GM12878 (cell line): ENCODE measurements around the gene SPOCK1. TPM values are rescaled to one million over a fixed set of nuclear protein-coding genes. Genes with fewer than 3 reads are reported as not detected.

ENCODE experiments used
- ATAC-seq: fragments of 200-7000 bp; cut with Tn5 transposase; 3 replicates; pipeline ENCODE4 v1.9.1; 2020; ENCODE audit warnings: mild to moderate bottlenecking, moderate library complexity
- BruUV-seq: library from RNA; stranded (reverse); fragments of 400-500 nt; replicated peaks from 2 replicates; lab custom pipeline; 2021; lab: Mats Ljungman, UMichigan
- CTCF ChIA-PET: fragments of 300-600 bp; sonication (Branson Sonifier 250); formaldehyde crosslinking; extraction: SDS; loops from one replicate; lab custom pipeline; 2021; ENCODE audit warnings: inconsistent platforms; lab: Yijun Ruan, JAX
- POLR2A ChIA-PET: fragments of 350-600 bp; formaldehyde crosslinking; extraction: SDS; loops from one replicate; lab custom pipeline; 2021; ENCODE audit warnings: inconsistent platforms; lab: Charles Lee
- RAD21 ChIA-PET: fragments of 300-600 bp; sonication (Branson Sonifier 250); formaldehyde crosslinking; loops from one replicate; lab custom pipeline; 2023; ENCODE audit warnings: antibody characterized with exemption; ENCODE audit not compliant: unreplicated experiment; lab: Charles Lee
- SMC1A ChIA-PET: fragments of 300-600 bp; sonication (Branson Sonifier 250); formaldehyde crosslinking; loops from one replicate; lab custom pipeline; 2023; ENCODE audit not compliant: unreplicated experiment, uncharacterized antibody; lab: Charles Lee
- DNase-seq: peaks from one replicate; pipeline ENCODE4 v3.0.0-alpha.2; 2011; ENCODE audit warnings: low read depth, low spot score
- FAIRE-seq: peaks from 3 replicates; lab custom pipeline; 2011; peaks lifted over from hg19 to GRCh38; lab: Jason Lieb, UNC
- H2AFZ ChIP-seq: 2 replicates; pipeline ENCODE4 v1.6.0; 2011; ENCODE audit warnings: low read depth, low read length, control low read depth; ENCODE audit not compliant: control insufficient read depth
- H3K27ac ChIP-seq: 2 replicates; pipeline ENCODE4 v1.5.1; 2011; ENCODE audit warnings: control low read depth; ENCODE audit not compliant: control insufficient read depth, insufficient read depth
- H3K27me3 ChIP-seq, 2 experiments: replicated peaks in 1 of 2; 2 replicates each; pipeline versions ENCODE4 v1.6.0 to v1.6.1; 2011; ENCODE audit warnings: low read length in 1 of 2; ENCODE audit not compliant: control insufficient read depth in 2 of 2, insufficient read depth in 2 of 2
- H3K36me3 ChIP-seq, 2 experiments: 2 replicates each; pipeline ENCODE4 v1.5.1; 2011; ENCODE audit warnings: low read length in 1 of 2; ENCODE audit not compliant: control insufficient read depth in 2 of 2, insufficient read depth in 2 of 2
- H3K4me1 ChIP-seq: 2 replicates; pipeline ENCODE4 v1.6.1; 2011; ENCODE audit warnings: mild to moderate bottlenecking, low read length, moderate library complexity, mixed read lengths; ENCODE audit not compliant: control insufficient read depth, insufficient read depth
- H3K4me2 ChIP-seq: 2 replicates; pipeline ENCODE4 v1.6.0; 2011; ENCODE audit warnings: control low read depth; ENCODE audit not compliant: control insufficient read depth, insufficient read depth
- H3K4me3 ChIP-seq: fragments of 200-600 bp; sonication (generic); 2 replicates; pipeline ENCODE4 v1.5.1; 2016
- H3K79me2 ChIP-seq: 2 replicates; pipeline ENCODE4 v1.6.0; 2011; ENCODE audit warnings: low read length; ENCODE audit not compliant: control insufficient read depth, insufficient read depth
- H3K9ac ChIP-seq: 2 replicates; pipeline ENCODE4 v1.8.0; 2011; ENCODE audit warnings: low read length, control low read depth, mixed read lengths; ENCODE audit not compliant: control insufficient read depth, insufficient read depth
- H3K9me3 ChIP-seq: replicated peaks from 3 replicates; pipeline ENCODE4 v1.5.1; 2011; ENCODE audit warnings: mild to moderate bottlenecking, low read length; ENCODE audit not compliant: control insufficient read depth, insufficient read depth
- H4K20me1 ChIP-seq: 2 replicates; pipeline ENCODE4 v1.6.0; 2011; ENCODE audit not compliant: control insufficient read depth, insufficient read depth
- BMI1 ChIP-seq: fragments of 450-650 bp; IDR thresholded peaks from 2 replicates; pipeline ENCODE4 v1.6.1; 2016; ENCODE audit warnings: mild to moderate bottlenecking, moderate library complexity, borderline replicate concordance
- CBFB ChIP-seq: IDR thresholded peaks from 2 replicates; pipeline ENCODE4 v1.6.1; 2016; ENCODE audit warnings: antibody characterized with exemption, low read depth
- CHD1 ChIP-seq: IDR thresholded peaks from 2 replicates; pipeline ENCODE4 v1.6.1; 2012; ENCODE audit warnings: low read depth, low read length, improper control_type of control experiment
- IKZF1 ChIP-seq: fragments of 450-650 bp; conservative IDR thresholded peaks from 2 replicates; pipeline ENCODE4 v1.6.1; 2017; ENCODE audit warnings: antibody characterized with exemption, mild to moderate bottlenecking
- KAT2A ChIP-seq: conservative IDR thresholded peaks from 2 replicates; pipeline ENCODE4 v1.6.1; 2011; ENCODE audit warnings: low read depth, low read length; ENCODE audit not compliant: control insufficient read depth
- NR2C1 ChIP-seq: fragments of 450-650 bp; IDR thresholded peaks from 2 replicates; pipeline ENCODE4 v1.6.1; 2017; ENCODE audit warnings: antibody characterized with exemption, mild to moderate bottlenecking, moderate library complexity
- SIN3A ChIP-seq: IDR thresholded peaks from 2 replicates; pipeline ENCODE4 v1.6.1; 2012; ENCODE audit warnings: low read depth, low read length, improper control_type of control experiment
- WGBS: methylation state at CpG from one replicate; pipeline ENCODE4 v1.1.6; 2016; ENCODE audit warnings: low lambda C conversion rate; ENCODE audit not compliant: insufficient replicate concordance, insufficient coverage; ENCODE audit errors: missing lambda C conversion rate; 5-methylcytosine and 5-hydroxymethylcytosine counted together
- in situ Hi-C: fragments of 300-500 bp; cut with MboI; formaldehyde crosslinking; loops from 9 replicates; pipeline ENCODE4 v1.14.3; 2018; ENCODE audit warnings: mixed read lengths
- intact Hi-C: fragments of 100-400 bp; cut with micrococcal nuclease; formaldehyde crosslinking; loops from one replicate; pipeline ENCODE4 v1.14.2; 2022; ENCODE audit not compliant: unreplicated experiment
- polyA plus RNA-seq, 11 experiments: library from polyadenylated mRNA; depleted of rRNA in 4 of 11; unstranded in 6 of 11; stranded (reverse) in 5 of 11; fragments of >200 nt; fragmentation: Nextera tagmentation in 4 of 11; fragmentation: Illumina TruSeq in 1 of 11; extraction: Ambion mirVana in 4 of 11; extraction: Trizol in 1 of 11; gene quantifications; 1 replicate in 1 of 11; 2 replicates in 10 of 11; pipeline versions ENCODE4 v1.2.1 to v1.2.3, GENCODE V29; 2011 to 2016; ENCODE audit warnings: inconsistent platforms in 2 of 11, missing spikeins in 2 of 11, low read depth in 1 of 11
- total RNA-seq, 4 experiments: library from RNA; depleted of rRNA in 3 of 4; stranded (reverse); fragments of >200 nt in 3 of 4; fragmentation: Illumina TruSeq in 1 of 4; extraction: Trizol in 1 of 4; gene quantifications; 2 replicates each; pipeline versions ENCODE4 v1.2.1 to v1.2.3, GENCODE V29; 2013 to 2021
- TF ChIP-seq, protein P1 (sequence below): fragments of 450-650 bp; IDR thresholded peaks from 2 replicates; pipeline ENCODE4 v1.6.1; 2018; ENCODE audit warnings: borderline replicate concordance, mild to moderate bottlenecking; ENCODE audit not compliant: partially characterized antibody
- TF ChIP-seq, protein P2 (sequence below): fragments of 150-350 bp; IDR thresholded peaks from 2 replicates; pipeline ENCODE4 v1.6.1; 2016; ENCODE audit warnings: low read depth, low read length
- TF ChIP-seq, protein P3 (sequence below): fragments of 450-650 bp; IDR thresholded peaks from 2 replicates; pipeline ENCODE4 v1.6.1; 2017; ENCODE audit warnings: mild to moderate bottlenecking, moderate library complexity

Gene SPOCK1
- total and polyA plus RNA-seq, 10 of the 15 experiments (the other 5 are each of a cell fraction or from before 2014, with no cell fraction given): 0.06 to 0.68 (median 0.25) TPM; not detected in 3

DNA sequence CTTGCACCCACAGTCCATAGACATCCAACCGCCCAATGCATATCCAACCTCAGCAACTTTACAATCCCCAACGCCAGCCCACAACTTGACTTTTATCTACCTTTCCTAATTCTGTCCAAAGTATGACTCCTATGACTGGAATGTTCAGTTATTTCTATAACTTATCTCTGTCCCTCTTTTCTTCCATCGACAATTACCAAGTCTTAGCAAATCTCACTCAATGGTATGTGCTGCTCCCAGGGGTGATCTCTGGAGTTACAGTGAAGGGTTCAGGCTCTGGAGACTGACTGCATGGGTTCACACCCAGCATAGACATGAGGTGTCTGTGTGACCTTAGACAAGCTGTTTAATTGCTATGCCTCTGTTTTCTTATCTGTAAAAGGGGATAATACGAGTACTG is 106.9 kb downstream of the SPOCK1 start:
- RAD21 ChIA-PET: no interaction called here
- H3K4me1 ChIP-seq: no peaks in the 10 kb centered on the region
- no peaks in the 10 kb centered on the region for H3K79me2 ChIP-seq
- TF ChIP-seq CBFB (no peak), CHD1 (no peak), SIN3A (no peak), KAT2A (no peak), BMI1 (no peak), NR2C1 (no peak), IKZF1 (no peak)
- TF ChIP-seq, protein P1, sequence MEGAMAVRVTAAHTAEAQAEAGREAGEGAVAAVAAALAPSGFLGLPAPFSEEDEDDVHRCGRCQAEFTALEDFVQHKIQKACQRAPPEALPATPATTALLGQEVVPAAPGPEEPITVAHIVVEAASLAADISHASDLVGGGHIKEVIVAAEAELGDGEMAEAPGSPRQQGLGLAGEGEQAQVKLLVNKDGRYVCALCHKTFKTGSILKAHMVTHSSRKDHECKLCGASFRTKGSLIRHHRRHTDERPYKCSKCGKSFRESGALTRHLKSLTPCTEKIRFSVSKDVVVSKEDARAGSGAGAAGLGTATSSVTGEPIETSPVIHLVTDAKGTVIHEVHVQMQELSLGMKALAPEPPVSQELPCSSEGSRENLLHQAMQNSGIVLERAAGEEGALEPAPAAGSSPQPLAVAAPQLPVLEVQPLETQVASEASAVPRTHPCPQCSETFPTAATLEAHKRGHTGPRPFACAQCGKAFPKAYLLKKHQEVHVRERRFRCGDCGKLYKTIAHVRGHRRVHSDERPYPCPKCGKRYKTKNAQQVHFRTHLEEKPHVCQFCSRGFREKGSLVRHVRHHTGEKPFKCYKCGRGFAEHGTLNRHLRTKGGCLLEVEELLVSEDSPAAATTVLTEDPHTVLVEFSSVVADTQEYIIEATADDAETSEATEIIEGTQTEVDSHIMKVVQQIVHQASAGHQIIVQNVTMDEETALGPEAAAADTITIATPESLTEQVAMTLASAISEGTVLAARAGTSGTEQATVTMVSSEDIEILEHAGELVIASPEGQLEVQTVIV: no peak
- TF ChIP-seq, protein P2, sequence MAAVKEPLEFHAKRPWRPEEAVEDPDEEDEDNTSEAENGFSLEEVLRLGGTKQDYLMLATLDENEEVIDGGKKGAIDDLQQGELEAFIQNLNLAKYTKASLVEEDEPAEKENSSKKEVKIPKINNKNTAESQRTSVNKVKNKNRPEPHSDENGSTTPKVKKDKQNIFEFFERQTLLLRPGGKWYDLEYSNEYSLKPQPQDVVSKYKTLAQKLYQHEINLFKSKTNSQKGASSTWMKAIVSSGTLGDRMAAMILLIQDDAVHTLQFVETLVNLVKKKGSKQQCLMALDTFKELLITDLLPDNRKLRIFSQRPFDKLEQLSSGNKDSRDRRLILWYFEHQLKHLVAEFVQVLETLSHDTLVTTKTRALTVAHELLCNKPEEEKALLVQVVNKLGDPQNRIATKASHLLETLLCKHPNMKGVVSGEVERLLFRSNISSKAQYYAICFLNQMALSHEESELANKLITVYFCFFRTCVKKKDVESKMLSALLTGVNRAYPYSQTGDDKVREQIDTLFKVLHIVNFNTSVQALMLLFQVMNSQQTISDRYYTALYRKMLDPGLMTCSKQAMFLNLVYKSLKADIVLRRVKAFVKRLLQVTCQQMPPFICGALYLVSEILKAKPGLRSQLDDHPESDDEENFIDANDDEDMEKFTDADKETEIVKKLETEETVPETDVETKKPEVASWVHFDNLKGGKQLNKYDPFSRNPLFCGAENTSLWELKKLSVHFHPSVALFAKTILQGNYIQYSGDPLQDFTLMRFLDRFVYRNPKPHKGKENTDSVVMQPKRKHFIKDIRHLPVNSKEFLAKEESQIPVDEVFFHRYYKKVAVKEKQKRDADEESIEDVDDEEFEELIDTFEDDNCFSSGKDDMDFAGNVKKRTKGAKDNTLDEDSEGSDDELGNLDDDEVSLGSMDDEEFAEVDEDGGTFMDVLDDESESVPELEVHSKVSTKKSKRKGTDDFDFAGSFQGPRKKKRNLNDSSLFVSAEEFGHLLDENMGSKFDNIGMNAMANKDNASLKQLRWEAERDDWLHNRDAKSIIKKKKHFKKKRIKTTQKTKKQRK: no peak
- TF ChIP-seq, protein P3, sequence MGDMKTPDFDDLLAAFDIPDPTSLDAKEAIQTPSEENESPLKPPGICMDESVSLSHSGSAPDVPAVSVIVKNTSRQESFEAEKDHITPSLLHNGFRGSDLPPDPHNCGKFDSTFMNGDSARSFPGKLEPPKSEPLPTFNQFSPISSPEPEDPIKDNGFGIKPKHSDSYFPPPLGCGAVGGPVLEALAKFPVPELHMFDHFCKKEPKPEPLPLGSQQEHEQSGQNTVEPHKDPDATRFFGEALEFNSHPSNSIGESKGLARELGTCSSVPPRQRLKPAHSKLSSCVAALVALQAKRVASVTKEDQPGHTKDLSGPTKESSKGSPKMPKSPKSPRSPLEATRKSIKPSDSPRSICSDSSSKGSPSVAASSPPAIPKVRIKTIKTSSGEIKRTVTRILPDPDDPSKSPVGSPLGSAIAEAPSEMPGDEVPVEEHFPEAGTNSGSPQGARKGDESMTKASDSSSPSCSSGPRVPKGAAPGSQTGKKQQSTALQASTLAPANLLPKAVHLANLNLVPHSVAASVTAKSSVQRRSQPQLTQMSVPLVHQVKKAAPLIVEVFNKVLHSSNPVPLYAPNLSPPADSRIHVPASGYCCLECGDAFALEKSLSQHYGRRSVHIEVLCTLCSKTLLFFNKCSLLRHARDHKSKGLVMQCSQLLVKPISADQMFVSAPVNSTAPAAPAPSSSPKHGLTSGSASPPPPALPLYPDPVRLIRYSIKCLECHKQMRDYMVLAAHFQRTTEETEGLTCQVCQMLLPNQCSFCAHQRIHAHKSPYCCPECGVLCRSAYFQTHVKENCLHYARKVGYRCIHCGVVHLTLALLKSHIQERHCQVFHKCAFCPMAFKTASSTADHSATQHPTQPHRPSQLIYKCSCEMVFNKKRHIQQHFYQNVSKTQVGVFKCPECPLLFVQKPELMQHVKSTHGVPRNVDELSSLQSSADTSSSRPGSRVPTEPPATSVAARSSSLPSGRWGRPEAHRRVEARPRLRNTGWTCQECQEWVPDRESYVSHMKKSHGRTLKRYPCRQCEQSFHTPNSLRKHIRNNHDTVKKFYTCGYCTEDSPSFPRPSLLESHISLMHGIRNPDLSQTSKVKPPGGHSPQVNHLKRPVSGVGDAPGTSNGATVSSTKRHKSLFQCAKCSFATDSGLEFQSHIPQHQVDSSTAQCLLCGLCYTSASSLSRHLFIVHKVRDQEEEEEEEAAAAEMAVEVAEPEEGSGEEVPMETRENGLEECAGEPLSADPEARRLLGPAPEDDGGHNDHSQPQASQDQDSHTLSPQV: no peak
- no peak overlapping the region for H3K27ac ChIP-seq
- SMC1A ChIA-PET: no interaction called here
- FAIRE-seq (no peak), ATAC-seq (no peak), DNase-seq (no peak)
- BruUV-seq: no TSS peak
- H3K9me3 ChIP-seq: no peaks in the 10 kb centered on the region
- no peak overlapping the region for H3K4me3 ChIP-seq
- intact Hi-C loops: no loop called here
- no peak overlapping the region for H3K9ac ChIP-seq
- H4K20me1 ChIP-seq: no peaks in the 10 kb centered on the region
- in situ Hi-C loops: no loop called here
- no peaks in the 10 kb centered on the region for H3K36me3 ChIP-seq
- no peaks in the 10 kb centered on the region; a peak in 1 of 4 replicates for H3K27me3 ChIP-seq
- CTCF ChIA-PET: no interaction called here
- H3K4me2 ChIP-seq: no peak overlapping the region
- H2AFZ ChIP-seq: no peak overlapping the region
- 29% methylated on average over 4 of the region's 4 CpGs for WGBS
- POLR2A ChIA-PET: no interaction called here
